DND-41 (cell line): ENCODE data around the gene LHCGR.

Experiments used
- CTCF ChIP-seq: IDR thresholded peaks from 2 replicates; pipeline ENCODE4 v1.5.1; 2012; ENCODE audit warnings: borderline replicate concordance, low read length, moderate library complexity, mild to moderate bottlenecking; ENCODE audit not compliant: poor library complexity, severe bottlenecking; ENCODE audit errors: extremely low read depth
- EZH2 ChIP-seq: IDR thresholded peaks from 3 replicates; pipeline ENCODE4 v1.6.1; 2012; ENCODE audit warnings: borderline replicate concordance, low read depth, mild to moderate bottlenecking, moderate library complexity, low read length, inconsistent platforms; ENCODE audit not compliant: severe bottlenecking

- no peak for TF ChIP-seq CTCF
- TF ChIP-seq EZH2 = no peak
Observed at GRCh38 chr2:48695991-48696390, 59.5 kb downstream of the LHCGR start.
